ENCODE measurements around the gene XRCC5. TPM values are rescaled to one million over a fixed set of nuclear protein-coding genes. Genes with fewer than 3 reads are reported as not detected.

Gene XRCC5
- total and polyA plus RNA-seq, 2 of the 8 experiments (the other 6 are each of a cell fraction or from before 2014, with no cell fraction given): 308 to 644 TPM

- Histone ChIP-seq H4K20me1 (replicated peaks in 1 of 2; ENCODE audit: control insufficient read depth in 1 of 2, insufficient read depth in 2 of 2, low read length in 2 of 2) (no peaks in the 10 kb centered on the region), H4K5ac (ENCODE audit: insufficient read length, low read depth, low read length) (no peak overlapping the region), H4K91ac (replicated peaks; ENCODE audit: insufficient read length, low read length) (no peak overlapping the region), H3K4ac (replicated peaks; ENCODE audit: insufficient read length, low read depth, low read length) (no peak overlapping the region), H3K23ac (ENCODE audit: insufficient read length) (no peak overlapping the region), H3K79me1 (ENCODE audit: low read depth, low read length) (peaks cover 2% of the 10 kb centered on the region; the same call in 1 of the 2 replicates), H3K9ac (replicated peaks in 1 of 4; ENCODE audit: extremely low read depth in 1 of 4, low read depth in 3 of 4, low read length in 3 of 4) (no peak overlapping the region), H2BK120ac (replicated peaks; ENCODE audit: low read depth, low read length) (no peak overlapping the region), H3K27me3 (replicated peaks in 1 of 4; ENCODE audit: control insufficient read depth in 3 of 4, extremely low read depth in 1 of 4, insufficient read depth in 3 of 4, low read length in 3 of 4) (no peaks in the 10 kb centered on the region), H2AK5ac (ENCODE audit: low read depth, low read length) (no peak overlapping the region), H3K18ac (ENCODE audit: extremely low read depth, low read length) (no peak overlapping the region), H2AFZ (ENCODE audit: low read length) (no peak overlapping the region), H2BK15ac (ENCODE audit: low read length) (no peak overlapping the region), H3K4me3 (ENCODE audit: extremely low read depth in 1 of 4, insufficient read depth in 2 of 4, low read depth in 3 of 4, low read length in 4 of 4) (no peak overlapping the region), H3K36me3 (ENCODE audit: control insufficient read depth in 2 of 4, insufficient read depth in 4 of 4, low read length in 3 of 4) (peaks cover 0 to 20% (median 5%) of the 10 kb centered on the region in 4 experiments; a peak in 4 of 8 replicates), H3K27ac (ENCODE audit: low read depth, low read length) (no peak overlapping the region), H2BK5ac (ENCODE audit: low read depth, low read length) (no peak overlapping the region), H3K4me2 (ENCODE audit: insufficient read depth in 1 of 2, low read depth in 2 of 2, low read length in 2 of 2) (no peak overlapping the region), H3K4me1 (replicated peaks in 1 of 4; ENCODE audit: control insufficient read depth in 3 of 4, insufficient read depth in 4 of 4, low read length in 3 of 4) (peaks cover 0 to 3% (median under 1%) of the 10 kb centered on the region in 4 experiments; a peak in 1 of 7 replicates), H3K56ac (replicated peaks; ENCODE audit: insufficient read length, low read depth, low read length) (no peak overlapping the region), H3K9me3 (ENCODE audit: insufficient read depth in 2 of 2, low read depth in 1 of 2, low read length in 1 of 2) (no peaks in the 10 kb centered on the region), H3K14ac (ENCODE audit: insufficient read length) (no peak overlapping the region), H3K23me2 (ENCODE audit: low read depth, low read length) (no peaks in the 10 kb centered on the region), H2BK12ac (ENCODE audit: low read depth, low read length) (no peak overlapping the region), H4K8ac (ENCODE audit: extremely low read depth, insufficient read depth, low read length) (no peak overlapping the region), H3K79me2 (ENCODE audit: control insufficient read depth in 1 of 2, insufficient read depth in 2 of 2, low read length in 2 of 2) (no peaks in the 10 kb centered on the region), H2BK20ac (ENCODE audit: low read length) (no peak overlapping the region)
- ChIA-PET POLR2A (ENCODE audit: partially characterized antibody) (interaction anchor here (1.1 to 2.6 kb wide), 3 partner anchors 17 to 45 kb away, joined by 3 to 6 read pairs (median 3); partner anchors contain the start of genes PECR, TMEM169 and XRCC5), CTCF (ENCODE audit: partially characterized antibody) (interaction anchor here (0.8 to 2.2 kb wide), 9 partner anchors 8 to 74 kb away, joined by 3 to 10 read pairs (median 4); no protein-coding TSS in a partner anchor)
- WGBS, 2 experiments (ENCODE audit: extremely low coverage in 1 of 2, insufficient coverage in 1 of 2, insufficient read length in 1 of 2, insufficient replicate concordance in 2 of 2, low coverage in 1 of 2, low lambda C conversion rate in 2 of 2, missing lambda C conversion rate in 1 of 2): 83% methylated on average over 1 of the region's 1 CpG; no CpG with 5 or more reads in 1 of the 2 experiments
- TF ChIP-seq GABPA (IDR thresholded peaks at IDR 0.05; ENCODE audit: borderline replicate concordance, insufficient read depth, low read length) (no peak), HDAC2 (IDR thresholded peaks at IDR 0.05; ENCODE audit: borderline replicate concordance in 1 of 2, low read depth in 2 of 2, low read length in 2 of 2) (no peak)
- FAIRE-seq (no peak), DNase-seq (ENCODE audit: low read depth in 1 of 2, low spot score in 2 of 2) (no peak)
Measured at GRCh38 chr2:216064665-216065064, 44.5 kb upstream of the XRCC5 start.

Data from H1 (cell line).